GM23248 (cell line): Measurements from ENCODE around the gene CAVIN3. TPM values are rescaled to one million over a fixed set of nuclear protein-coding genes. Genes with fewer than 3 reads are reported as not detected.

Source experiments
- DNase-seq: peaks from one replicate; pipeline ENCODE4 v3.0.0-alpha.2; 2015
- H2AFZ ChIP-seq: fragments of 200-600 bp; sonication (generic); 2 replicates; pipeline ENCODE4 v1.6.1; 2016; ENCODE audit warnings: antibody characterized with exemption
- H3F3A ChIP-seq: fragments of 200-600 bp; sonication (generic); 2 replicates; pipeline ENCODE4 v1.6.1; 2016; ENCODE audit warnings: mild to moderate bottlenecking, antibody characterized with exemption, mixed run types; ENCODE audit not compliant: insufficient read depth
- H3K27ac ChIP-seq: fragments of 200-600 bp; sonication (generic); 2 replicates; pipeline ENCODE4 v1.5.1; 2016; ENCODE audit warnings: mild to moderate bottlenecking
- H3K27me3 ChIP-seq: fragments of 200-600 bp; sonication (generic); replicated peaks from 2 replicates; pipeline ENCODE4 v1.6.1; 2016; ENCODE audit warnings: mild to moderate bottlenecking; ENCODE audit not compliant: insufficient read depth
- H3K36me3 ChIP-seq: fragments of 200-600 bp; sonication (generic); 2 replicates; pipeline ENCODE4 v1.6.1; 2016; ENCODE audit warnings: low read depth, mild to moderate bottlenecking
- H3K4me1 ChIP-seq: fragments of 200-600 bp; sonication (generic); 2 replicates; pipeline ENCODE4 v1.6.1; 2016; ENCODE audit warnings: mild to moderate bottlenecking; ENCODE audit not compliant: insufficient read depth
- H3K4me2 ChIP-seq: fragments of 200-600 bp; sonication (generic); one replicate; pipeline ENCODE4 v1.6.1; 2016; ENCODE audit warnings: mild to moderate bottlenecking; ENCODE audit not compliant: unreplicated experiment
- H3K4me3 ChIP-seq: fragments of 200-600 bp; sonication (generic); 2 replicates; pipeline ENCODE4 v1.5.1; 2016; ENCODE audit warnings: mild to moderate bottlenecking
- H3K79me2 ChIP-seq: fragments of 200-600 bp; sonication (generic); 2 replicates; pipeline ENCODE4 v1.6.1; 2016; ENCODE audit warnings: mild to moderate bottlenecking; ENCODE audit not compliant: insufficient read depth
- H3K9ac ChIP-seq: fragments of 200-600 bp; sonication (generic); 2 replicates; pipeline ENCODE4 v1.6.1; 2016; ENCODE audit warnings: mild to moderate bottlenecking
- H3K9me2 ChIP-seq: fragments of 200-600 bp; sonication (generic); 2 replicates; pipeline ENCODE4 v1.6.1; 2016; ENCODE audit warnings: mixed run types, mild to moderate bottlenecking, moderate library complexity; ENCODE audit not compliant: insufficient read depth
- H3K9me3 ChIP-seq: fragments of 200-600 bp; sonication (generic); one replicate; pipeline ENCODE4 v1.6.1; 2017; ENCODE audit warnings: low read depth
- H4K20me1 ChIP-seq: fragments of 200-600 bp; sonication (generic); 2 replicates; pipeline ENCODE4 v1.6.0; 2016; ENCODE audit not compliant: insufficient read depth
- EZH2 ChIP-seq: fragments of 200-600 bp; sonication (generic); IDR thresholded peaks from 2 replicates; pipeline ENCODE4 v1.6.1; 2018; ENCODE audit warnings: antibody characterized with exemption, mild to moderate bottlenecking; ENCODE audit not compliant: insufficient read depth, poor library complexity, severe bottlenecking
- EZH2phosphoT487 ChIP-seq: fragments of 200-600 bp; sonication (generic); IDR thresholded peaks from 2 replicates; pipeline ENCODE4 v1.6.1; 2018; ENCODE audit warnings: antibody characterized with exemption, moderate library complexity, mild to moderate bottlenecking, low read depth; ENCODE audit not compliant: insufficient read depth
- WGBS, 2 experiments: methylation state at CpG; one replicate each; pipeline ENCODE4 v1.1.6; 2015 to 2017; ENCODE audit warnings: low lambda C conversion rate in 2 of 2, low coverage in 1 of 2; ENCODE audit errors: missing lambda C conversion rate in 2 of 2; 5-methylcytosine and 5-hydroxymethylcytosine counted together
- in situ Hi-C: fragments of 300-500 bp; cut with MboI; formaldehyde crosslinking; loops from 2 replicates; pipeline ENCODE4 v1.15.0; 2020
- polyA plus RNA-seq: library from polyadenylated mRNA; unstranded; fragments of >200 nt; fragmentation: Nextera tagmentation; extraction: Ambion mirVana; gene quantifications from 2 replicates; pipeline ENCODE4 v1.2.1, GENCODE V29; 2016
- total RNA-seq: library from RNA; depleted of rRNA; stranded (reverse); fragments of >200 nt; shearing (Covaris generic); gene quantifications from 2 replicates; pipeline ENCODE4 v1.2.3, GENCODE V29; 2014

The CAVIN3 gene
- total and polyA plus RNA-seq, 2 experiments from 2014 or later, result 290 to 456 TPM

DNA sequence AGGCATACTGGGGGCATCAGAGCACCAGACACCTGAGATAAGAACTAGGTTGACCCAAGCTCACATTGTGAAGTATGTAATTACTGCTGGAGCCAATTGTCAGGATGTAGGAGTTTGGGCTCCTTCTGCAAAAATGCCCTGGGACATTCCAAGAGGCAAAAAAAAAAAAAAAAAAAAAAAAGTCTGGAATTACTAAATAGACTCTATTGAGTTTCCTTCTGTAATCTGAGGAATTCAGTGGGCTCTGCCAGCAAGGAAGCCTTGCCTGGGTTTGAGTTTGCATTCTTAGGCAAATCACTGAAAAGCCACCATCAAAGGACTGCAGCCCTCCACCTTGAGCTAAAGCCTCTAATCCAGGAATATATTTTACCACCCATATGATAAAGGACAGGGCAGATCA, 8.0 kb upstream of the CAVIN3 start:
- no peak overlapping the region for H3K9ac ChIP-seq
- no peaks in the 10 kb centered on the region for H3K36me3 ChIP-seq
- no peak overlapping the region for H2AFZ ChIP-seq
- H3K9me3 ChIP-seq, result no peaks in the 10 kb centered on the region
- H3F3A ChIP-seq, result no peaks in the 10 kb centered on the region
- H3K4me2 ChIP-seq, result no peak overlapping the region
- peaks cover 13% of the 10 kb centered on the region; the same call in 1 of the 2 replicates for H3K4me1 ChIP-seq
- peak; percentile 12 for DNase-seq
- H3K9me2 ChIP-seq, result no peaks in the 10 kb centered on the region
- no peak overlapping the region for H3K4me3 ChIP-seq
- TF ChIP-seq EZH2 (no peak), EZH2phosphoT487 (no peak)
- H3K27me3 ChIP-seq, result no peaks in the 10 kb centered on the region
- H3K27ac ChIP-seq, result no peak overlapping the region
- H3K79me2 ChIP-seq, result no peaks in the 10 kb centered on the region
- in situ Hi-C loops, result loop anchor here (25.0 kb wide), 1 partner anchor 641 kb away; the partner anchor contains the start of genes TRIM22 and TRIM5
- no peaks in the 10 kb centered on the region for H4K20me1 ChIP-seq

DNA sequence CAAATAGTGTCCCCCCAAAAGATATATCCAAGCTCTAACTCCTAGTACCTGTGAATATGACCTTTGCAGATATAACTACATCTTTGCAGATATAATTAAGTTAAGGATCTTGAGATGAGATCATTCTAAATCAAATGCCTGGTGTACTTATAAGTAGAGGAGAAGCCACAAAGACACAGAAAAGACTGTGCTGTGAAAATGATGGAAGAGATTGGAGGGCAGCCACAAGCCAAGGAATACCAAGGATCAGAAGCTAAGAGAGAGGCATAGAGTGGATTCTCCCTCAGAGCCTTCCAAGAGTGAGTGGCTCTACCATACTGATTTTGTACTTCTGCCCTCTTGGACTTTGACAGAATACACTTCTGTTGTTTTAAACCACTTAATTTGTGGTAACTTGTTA, 7.5 kb upstream of the CAVIN3 start:
- Histone ChIP-seq H3K27me3 (no peaks in the 10 kb centered on the region), H3K9me3 (no peaks in the 10 kb centered on the region), H3F3A (no peaks in the 10 kb centered on the region), H3K4me2 (no peak overlapping the region), H3K4me3 (no peak overlapping the region), H3K36me3 (no peaks in the 10 kb centered on the region), H3K27ac (no peak overlapping the region), H3K9ac (no peak overlapping the region), H2AFZ (no peak overlapping the region), H3K9me2 (no peaks in the 10 kb centered on the region), H3K4me1 (peaks cover 13% of the 10 kb centered on the region; the same call in 1 of the 2 replicates), H4K20me1 (no peaks in the 10 kb centered on the region), H3K79me2 (no peaks in the 10 kb centered on the region)
- TF ChIP-seq EZH2, result no peak
- TF ChIP-seq EZH2phosphoT487, result no peak
- in situ Hi-C loops, result loop anchor here (25.0 kb wide), 1 partner anchor 641 kb away; the partner anchor contains the start of genes TRIM22 and TRIM5
- no peak for DNase-seq

DNA sequence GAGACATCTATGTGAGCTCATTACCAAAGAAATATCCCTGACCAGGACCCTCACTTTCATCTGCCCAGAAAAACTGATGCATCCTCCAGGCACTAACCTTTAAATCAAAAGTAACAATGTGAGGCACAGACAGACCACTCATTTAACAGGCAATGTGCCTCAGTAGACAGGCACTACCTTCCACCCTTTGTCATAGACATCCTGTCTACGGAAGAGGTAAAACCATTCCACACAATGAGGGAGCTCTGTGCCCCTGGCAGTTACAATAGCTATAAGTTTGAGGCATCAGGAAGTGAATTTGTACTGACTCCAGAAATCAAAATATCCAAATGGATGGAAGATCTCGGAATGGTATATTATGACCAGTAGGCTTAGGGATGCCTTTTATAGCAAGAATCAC, 6.7 kb upstream of the CAVIN3 start:
- TF ChIP-seq EZH2, result no peak
- no peak for TF ChIP-seq EZH2phosphoT487
- no peaks in the 10 kb centered on the region for H3K9me2 ChIP-seq
- no peak overlapping the region for H3K4me3 ChIP-seq
- H3K27ac ChIP-seq, result no peak overlapping the region
- no peaks in the 10 kb centered on the region for H3K79me2 ChIP-seq
- H3K4me2 ChIP-seq, result no peak overlapping the region
- WGBS, 2 experiments, result 95 to 97% methylated on average over 2 of the region's 2 CpGs
- no peaks in the 10 kb centered on the region for H3K27me3 ChIP-seq
- no peaks in the 10 kb centered on the region for H3K9me3 ChIP-seq
- in situ Hi-C loops, result loop anchor here (25.0 kb wide), 1 partner anchor 640 kb away; the partner anchor contains the start of genes TRIM22 and TRIM5
- H2AFZ ChIP-seq, result no peak overlapping the region
- no peak for DNase-seq
- H3K4me1 ChIP-seq, result peaks cover 21% of the 10 kb centered on the region
- H3F3A ChIP-seq, result peaks cover 5% of the 10 kb centered on the region; the same call in 1 of the 2 replicates
- no peaks in the 10 kb centered on the region for H4K20me1 ChIP-seq
- H3K9ac ChIP-seq, result no peak overlapping the region
- no peaks in the 10 kb centered on the region for H3K36me3 ChIP-seq

DNA sequence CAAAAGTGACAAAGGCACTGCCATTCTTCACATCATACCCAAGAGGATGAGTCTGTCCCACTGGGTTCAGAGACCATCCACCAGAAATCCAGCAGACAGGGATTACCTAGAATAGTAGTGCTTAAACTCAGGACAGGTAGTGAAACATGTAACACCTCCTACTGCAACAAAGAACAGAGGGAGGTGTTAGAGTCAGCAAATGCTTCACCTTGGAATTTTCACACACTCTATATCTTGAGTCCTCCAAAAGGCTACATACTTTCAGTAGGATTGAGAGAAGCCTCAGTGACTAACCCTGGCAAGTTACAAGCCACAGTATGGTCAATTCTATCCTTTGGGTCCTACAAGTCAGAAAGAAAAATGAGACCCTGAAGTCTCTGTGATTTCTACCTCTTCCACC, 6.0 kb upstream of the CAVIN3 start:
- H3K27me3 ChIP-seq, result no peaks in the 10 kb centered on the region
- H3K9ac ChIP-seq, result no peak overlapping the region
- no peak overlapping the region for H3K4me3 ChIP-seq
- in situ Hi-C loops, result loop anchor here (25.0 kb wide), 1 partner anchor 639 kb away; the partner anchor contains the start of genes TRIM22 and TRIM5
- no peak overlapping the region for H3K27ac ChIP-seq
- H3K4me2 ChIP-seq, result no peak overlapping the region
- peaks cover 12% of the 10 kb centered on the region for H3F3A ChIP-seq
- no peak for TF ChIP-seq EZH2phosphoT487
- TF ChIP-seq EZH2, result no peak
- no peaks in the 10 kb centered on the region for H3K9me2 ChIP-seq
- peaks cover 28% of the 10 kb centered on the region for H3K4me1 ChIP-seq
- no peaks in the 10 kb centered on the region for H3K36me3 ChIP-seq
- H3K79me2 ChIP-seq, result no peaks in the 10 kb centered on the region
- H2AFZ ChIP-seq, result no peak overlapping the region
- H4K20me1 ChIP-seq, result no peaks in the 10 kb centered on the region
- H3K9me3 ChIP-seq, result no peaks in the 10 kb centered on the region
- DNase-seq, result no peak

DNA sequence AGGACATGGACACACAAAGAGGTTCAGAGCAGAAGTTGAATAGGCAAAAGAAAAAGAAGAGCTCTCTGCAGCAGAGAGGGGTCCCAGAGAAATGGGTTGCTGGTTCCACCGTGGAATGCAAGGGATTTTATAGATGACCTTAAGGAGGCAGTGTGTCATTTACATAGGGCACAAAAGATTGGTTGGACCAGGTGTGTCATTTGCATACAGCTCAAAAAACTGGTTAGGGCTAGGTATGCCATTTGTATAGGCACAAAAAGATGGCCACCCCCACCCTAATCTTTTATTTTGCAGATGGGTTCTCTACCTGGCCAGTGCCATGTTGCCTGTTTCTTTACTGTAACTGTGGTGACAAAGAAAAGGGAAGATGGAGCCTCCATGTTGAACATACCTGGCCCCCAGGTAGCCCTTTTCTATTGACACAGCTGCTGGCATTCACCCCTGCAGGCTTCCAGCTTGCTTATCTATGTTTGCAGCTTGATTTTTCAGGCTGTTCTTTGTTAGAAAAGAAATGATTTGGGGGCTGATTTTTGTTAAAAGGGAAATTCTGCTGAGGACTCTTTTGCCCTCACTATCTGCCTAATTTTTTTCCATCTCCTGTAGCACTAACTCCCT, 3.1 kb upstream of the CAVIN3 start:
- Histone ChIP-seq H3K9ac (no peak overlapping the region), H3K4me1 (peaks cover 25% of the 10 kb centered on the region), H3K4me3 (no peak overlapping the region), H2AFZ (no peak overlapping the region), H3K79me2 (peaks cover 10% of the 10 kb centered on the region), H3F3A (peaks cover 26% of the 10 kb centered on the region), H3K9me2 (no peaks in the 10 kb centered on the region), H3K27ac (no peak overlapping the region), H4K20me1 (no peaks in the 10 kb centered on the region), H3K27me3 (no peaks in the 10 kb centered on the region), H3K36me3 (no peaks in the 10 kb centered on the region), H3K4me2 (no peak overlapping the region), H3K9me3 (no peaks in the 10 kb centered on the region)
- in situ Hi-C loops, result no loop called here
- DNase-seq, result no peak
- no peak for TF ChIP-seq EZH2phosphoT487
- no peak for TF ChIP-seq EZH2
- 95 to 96% methylated on average over 1 of the region's 1 CpG for WGBS, 2 experiments
